ENCODE results near the gene HOXD12. TPM values are rescaled to one million over a fixed set of nuclear protein-coding genes. Genes with fewer than 3 reads are reported as not detected.

The HOXD12 gene
- total and polyA plus RNA-seq, 7 donors, result not detected

DNA sequence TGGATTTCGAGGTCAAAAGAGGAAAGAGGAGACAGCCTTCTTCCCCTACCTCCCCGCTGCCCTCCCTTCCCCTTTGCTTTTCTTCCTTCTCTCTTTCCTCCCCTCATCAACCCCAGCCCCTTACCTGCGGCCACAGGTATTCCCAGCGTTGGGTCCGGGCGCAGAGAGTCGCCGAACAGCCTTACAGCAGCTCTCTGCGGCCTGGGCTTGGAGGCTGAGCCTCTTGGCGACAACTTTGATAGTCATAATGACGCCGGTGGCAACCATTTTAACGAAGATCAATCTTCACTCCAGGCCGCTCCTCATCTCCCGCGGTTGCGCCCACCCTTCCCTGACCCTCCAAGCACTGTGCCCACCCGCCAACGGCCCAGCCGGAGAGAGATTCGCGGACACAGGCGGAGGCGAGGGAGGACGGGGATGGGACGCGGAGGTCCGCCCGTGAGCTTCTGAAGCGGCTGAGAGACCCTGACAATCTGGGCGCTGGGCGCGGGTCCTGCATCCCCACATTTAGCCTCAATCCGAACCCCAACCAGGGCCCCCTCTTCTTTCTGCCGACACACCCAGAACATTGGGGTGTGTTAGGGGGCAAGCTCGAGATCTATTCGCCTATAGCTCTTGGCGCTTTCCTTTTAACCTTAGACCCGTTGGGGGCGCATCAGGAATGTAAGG lies 14.3 kb upstream of the HOXD12 start:
- DNase-seq (no peak), ATAC-seq (no peak)
- WGBS, 3 donors, result 4 to 6% (median 6%) methylated on average over 39 to 40 of the region's 40 CpGs
- Histone ChIP-seq H3K9me3 (no peaks in the 10 kb centered on the region), H3K4me3 (no peak overlapping the region), H3K27ac (no peak overlapping the region), H3K27me3 (ENCODE audit: insufficient read depth in 3 of 3, low read length in 2 of 3) (peaks cover 5 to 99% (median 66%) of the 10 kb centered on the region in 3 donors), H3K36me3 (ENCODE audit: insufficient read depth in 1 of 2, low read depth in 1 of 2) (no peaks in the 10 kb centered on the region), H3K4me1 (peaks cover 19% of the 10 kb centered on the region)
- intact Hi-C loops (cut with DNase I), result loop anchor here (5.0 to 10.0 kb wide), 3 partner anchors 230 to 718 kb away; no protein-coding TSS in a partner anchor
- no peak for TF ChIP-seq CTCF (IDR thresholded peaks at IDR 0.05)

DNA sequence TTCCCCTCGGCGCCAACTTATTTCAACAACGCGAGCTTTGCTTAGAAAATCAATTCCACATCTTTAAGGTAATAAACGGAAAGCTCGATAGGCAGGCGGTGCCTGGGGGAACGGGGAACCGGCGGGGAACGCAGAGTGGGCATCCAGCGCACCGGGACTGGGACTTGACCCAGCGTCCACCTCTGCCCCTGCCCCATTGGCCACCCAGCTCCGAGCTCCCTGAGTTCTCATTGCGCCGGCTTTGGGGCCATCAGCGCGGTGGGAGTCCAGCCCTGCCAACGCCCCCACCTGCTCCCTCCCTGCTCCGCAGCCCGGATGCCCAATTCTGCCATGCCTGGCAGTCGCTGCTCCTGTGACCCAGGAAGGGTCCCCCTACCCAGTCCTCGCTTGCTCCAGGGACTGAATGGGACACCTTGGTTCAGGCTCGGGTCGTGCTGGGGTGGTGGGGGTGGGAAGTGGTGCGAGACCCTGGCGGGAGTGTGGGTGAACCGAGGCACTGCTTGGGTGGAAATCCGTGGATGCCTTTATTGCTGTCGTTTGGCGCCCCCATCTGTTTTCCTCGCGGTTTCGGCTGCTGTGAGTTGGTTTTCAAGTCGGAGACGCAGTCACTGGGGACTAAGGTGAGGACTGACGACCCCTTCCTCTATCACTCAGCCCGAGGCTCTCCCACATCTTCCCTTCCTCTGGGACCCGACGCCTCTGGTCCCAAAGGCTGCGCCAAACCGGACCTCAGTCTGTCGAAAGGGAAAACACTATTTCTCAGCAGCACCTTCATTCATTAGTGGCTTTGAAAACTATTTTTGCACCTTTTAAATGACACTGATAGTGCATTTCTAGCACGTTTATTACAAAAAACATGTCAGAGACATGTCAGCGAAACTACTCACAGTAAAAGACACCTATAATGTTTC lies 13.5 kb upstream of the HOXD12 start:
- H3K36me3 ChIP-seq (ENCODE audit: insufficient read depth in 1 of 2, low read depth in 1 of 2), result no peaks in the 10 kb centered on the region
- H3K9me3 ChIP-seq, result no peaks in the 10 kb centered on the region
- peaks cover 5 to 100% (median 64%) of the 10 kb centered on the region in 3 donors for H3K27me3 ChIP-seq (ENCODE audit: insufficient read depth in 3 of 3, low read length in 2 of 3)
- intact Hi-C loops (cut with DNase I), result loop anchor here (2.0 to 10.0 kb wide), 5 partner anchors 231 to 719 kb away; no protein-coding TSS in a partner anchor
- H3K27ac ChIP-seq, result no peak overlapping the region
- peak; percentile 53 for TF ChIP-seq CTCF (IDR thresholded peaks at IDR 0.05)
- H3K4me1 ChIP-seq, result peaks cover 12% of the 10 kb centered on the region
- ATAC-seq (peak; percentile 37 to 73 (median 48)), DNase-seq (no peak)
- peak overlapping the region; percentile 51 for H3K4me3 ChIP-seq
- WGBS, 3 donors, result 6 to 7% (median 6%) methylated on average over 46 of the region's 46 CpGs

DNA sequence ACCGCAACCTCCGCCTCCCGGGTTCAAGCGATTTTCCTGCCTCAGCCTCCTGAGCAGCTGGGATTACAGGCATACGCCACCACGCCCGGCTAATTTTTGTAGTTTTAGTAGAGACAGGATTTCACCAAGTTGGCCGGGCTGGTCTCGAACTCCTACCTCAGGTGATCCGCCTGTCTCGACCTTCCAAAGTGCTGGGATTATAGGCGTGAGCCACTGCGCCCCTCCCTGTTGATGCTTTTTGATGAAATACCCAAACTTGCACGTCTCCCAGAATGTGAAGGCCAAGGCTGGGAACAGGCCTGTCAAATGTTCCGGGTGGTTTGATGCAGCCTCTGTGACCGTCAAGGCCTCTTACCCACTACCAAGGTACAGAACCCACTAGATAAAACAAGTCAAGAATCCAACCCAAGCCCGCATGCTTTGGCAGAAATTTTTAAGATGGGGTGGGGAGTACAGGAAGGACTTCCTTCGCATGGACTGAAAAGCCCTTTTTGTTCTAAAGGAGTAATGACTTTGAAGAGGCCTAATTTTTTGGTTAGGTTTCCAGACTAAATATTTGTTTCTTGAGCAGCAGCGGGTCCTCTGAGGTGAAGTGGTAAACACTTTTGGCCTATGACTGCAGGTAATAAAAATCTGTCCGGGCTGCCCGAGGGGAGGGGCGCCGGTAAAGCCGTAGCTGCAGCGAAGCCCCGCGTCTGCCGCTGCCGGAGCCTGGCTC lies 12.1 kb upstream of the HOXD12 start:
- DNase-seq (no peak), ATAC-seq (no peak)
- no peak overlapping the region for H3K4me3 ChIP-seq
- 64 to 69% (median 67%) methylated on average over 29 of the region's 29 CpGs for WGBS, 3 donors
- H3K36me3 ChIP-seq (ENCODE audit: insufficient read depth in 1 of 2, low read depth in 1 of 2), result no peaks in the 10 kb centered on the region
- H3K27ac ChIP-seq, result no peak overlapping the region
- intact Hi-C loops (cut with DNase I), result loop anchor here (2.0 to 10.0 kb wide), 5 partner anchors 233 to 720 kb away; no protein-coding TSS in a partner anchor
- H3K27me3 ChIP-seq (ENCODE audit: insufficient read depth in 3 of 3, low read length in 2 of 3), result peaks cover 5 to 100% (median 64%) of the 10 kb centered on the region in 3 donors
- no peaks in the 10 kb centered on the region for H3K9me3 ChIP-seq
- TF ChIP-seq CTCF (IDR thresholded peaks at IDR 0.05), result no peak
- peaks cover 12% of the 10 kb centered on the region for H3K4me1 ChIP-seq

DNA sequence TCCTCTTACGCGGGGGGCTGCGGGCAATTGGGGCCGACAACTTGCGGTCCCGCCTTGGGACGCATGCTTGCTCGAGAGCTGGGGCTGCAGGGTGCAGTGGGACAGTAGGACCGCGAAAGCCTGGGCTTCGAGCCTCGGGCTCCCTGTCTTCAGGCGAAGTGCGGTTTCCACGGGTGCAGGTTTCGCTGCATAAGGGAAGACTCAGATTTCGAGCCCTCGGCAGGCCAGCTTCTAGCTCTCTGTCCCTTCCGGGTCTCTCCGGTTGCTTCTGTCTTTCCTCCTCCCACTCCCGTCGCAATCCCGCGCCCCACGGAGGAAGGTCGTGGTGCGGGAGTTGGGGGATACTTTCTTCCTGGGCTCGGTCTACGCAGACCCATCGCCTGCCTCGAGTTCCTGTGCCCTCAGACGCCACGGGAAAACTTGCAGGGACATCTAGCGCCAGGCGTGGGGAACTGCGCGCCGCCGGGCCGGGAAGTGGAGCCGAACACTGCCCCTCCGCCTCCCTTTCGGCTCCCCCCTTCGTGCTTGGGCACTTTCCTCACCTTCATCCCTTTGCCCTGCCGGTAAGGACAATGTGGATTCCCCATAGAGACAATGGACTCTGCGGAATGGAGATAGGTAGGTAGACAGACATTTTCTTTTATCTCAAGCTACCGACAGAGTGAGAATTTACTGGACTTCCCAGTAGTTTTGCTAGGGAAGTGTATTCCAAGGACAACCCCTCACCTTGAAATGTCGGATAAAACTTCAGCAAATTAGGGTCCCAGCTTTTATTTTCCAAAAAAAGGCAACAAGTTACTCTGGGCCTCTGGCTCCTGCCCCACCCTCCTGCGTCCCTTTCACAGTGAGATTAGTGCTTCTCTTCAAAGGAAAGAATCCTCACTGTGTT lies 11.3 kb upstream of the HOXD12 start:
- TF ChIP-seq CTCF (IDR thresholded peaks at IDR 0.05), result peak; percentile 79
- Histone ChIP-seq H3K27ac (no peak overlapping the region), H3K27me3 (ENCODE audit: insufficient read depth in 3 of 3, low read length in 2 of 3) (peaks cover 5 to 100% (median 64%) of the 10 kb centered on the region in 3 donors), H3K4me3 (peak overlapping the region; percentile 43), H3K36me3 (ENCODE audit: insufficient read depth in 1 of 2, low read depth in 1 of 2) (no peaks in the 10 kb centered on the region), H3K4me1 (peaks cover 12% of the 10 kb centered on the region), H3K9me3 (no peaks in the 10 kb centered on the region)
- DNase-seq, result peak; percentile 57 to 79
- 13 to 17% (median 15%) methylated on average over 49 of the region's 49 CpGs for WGBS, 3 donors
- ATAC-seq, result peak; percentile 83 to 88 (median 84)
- intact Hi-C loops (cut with DNase I), result loop anchor here (5.0 to 10.0 kb wide), 3 partner anchors 233 to 721 kb away; no protein-coding TSS in a partner anchor
